GM12878 (cell line): ENCODE measurements around the gene ERN1. TPM values are rescaled to one million over a fixed set of nuclear protein-coding genes. Genes with fewer than 3 reads are reported as not detected.

Experiments
- CEBPB ChIP-seq, 2 experiments: fragments of 150-350 bp in 1 of 2; IDR thresholded peaks; 2 replicates each; pipeline ENCODE4 v1.6.1; 2012 to 2014; ENCODE audit warnings: low read depth in 2 of 2, low read length in 2 of 2, borderline replicate concordance in 1 of 2, inconsistent platforms in 1 of 2
- FOXK2 ChIP-seq: fragments of 450-650 bp; IDR thresholded peaks from 2 replicates; pipeline ENCODE4 v1.6.1; 2017; ENCODE audit warnings: mild to moderate bottlenecking, moderate library complexity
- GATAD2B ChIP-seq: fragments of 450-650 bp; conservative IDR thresholded peaks from 2 replicates; pipeline ENCODE4 v1.6.1; 2017; ENCODE audit warnings: low read depth, mild to moderate bottlenecking, moderate library complexity
- LARP7 ChIP-seq: fragments of 450-650 bp; IDR thresholded peaks from 2 replicates; pipeline ENCODE4 v1.6.1; 2017; ENCODE audit warnings: mild to moderate bottlenecking
- MEF2B ChIP-seq: fragments of 450-650 bp; IDR thresholded peaks from 2 replicates; pipeline ENCODE4 v1.6.1; 2018; ENCODE audit warnings: mild to moderate bottlenecking, moderate library complexity; ENCODE audit not compliant: partially characterized antibody, poor library complexity, severe bottlenecking
- POLR2AphosphoS5 ChIP-seq: IDR thresholded peaks from 2 replicates; pipeline ENCODE4 v1.6.1; 2011; ENCODE audit warnings: mild to moderate bottlenecking, low read length, inconsistent platforms
- RAD21 ChIP-seq: IDR thresholded peaks from 2 replicates; pipeline ENCODE4 v1.6.1; 2011; ENCODE audit warnings: mild to moderate bottlenecking, low read depth, low read length, moderate library complexity; ENCODE audit not compliant: insufficient read depth
- RUNX3 ChIP-seq: IDR thresholded peaks from 2 replicates; pipeline ENCODE4 v1.6.1; 2012; ENCODE audit warnings: low read length, inconsistent platforms
- SMAD5 ChIP-seq: IDR thresholded peaks from 2 replicates; pipeline ENCODE4 v1.6.1; 2016; ENCODE audit warnings: antibody characterized with exemption, low read depth
- SMARCA5 ChIP-seq: fragments of 450-650 bp; IDR thresholded peaks from 2 replicates; pipeline ENCODE4 v1.6.1; 2017; ENCODE audit warnings: mild to moderate bottlenecking
- YY1 ChIP-seq: IDR thresholded peaks from 2 replicates; pipeline ENCODE4 v1.6.1; 2011; ENCODE audit warnings: low read depth, mild to moderate bottlenecking, low read length
- ZBTB33 ChIP-seq: fragments of 450-650 bp; IDR thresholded peaks from 2 replicates; pipeline ENCODE4 v1.6.1; 2017; ENCODE audit warnings: mild to moderate bottlenecking
- ZBTB4 ChIP-seq: fragments of 450-650 bp; formaldehyde crosslinking; IDR thresholded peaks from 2 replicates; pipeline ENCODE4 v1.4.0; 2022; ENCODE audit warnings: mild to moderate bottlenecking, moderate library complexity
- ZNF217 ChIP-seq: fragments of 450-650 bp; IDR thresholded peaks from 2 replicates; pipeline ENCODE4 v1.6.1; 2017; ENCODE audit warnings: antibody characterized with exemption, mild to moderate bottlenecking
- ZNF24 ChIP-seq: fragments of 450-650 bp; IDR thresholded peaks from 2 replicates; pipeline ENCODE4 v1.6.1; 2017; ENCODE audit warnings: antibody characterized with exemption, mild to moderate bottlenecking
- polyA plus RNA-seq, 11 experiments: library from polyadenylated mRNA; depleted of rRNA in 4 of 11; unstranded in 6 of 11; stranded (reverse) in 5 of 11; fragments of >200 nt; fragmentation: Nextera tagmentation in 4 of 11; fragmentation: Illumina TruSeq in 1 of 11; extraction: Ambion mirVana in 4 of 11; extraction: Trizol in 1 of 11; gene quantifications; 1 replicate in 1 of 11; 2 replicates in 10 of 11; pipeline versions ENCODE4 v1.2.1 to v1.2.3, GENCODE V29; 2011 to 2016; ENCODE audit warnings: inconsistent platforms in 2 of 11, missing spikeins in 2 of 11, low read depth in 1 of 11
- total RNA-seq, 4 experiments: library from RNA; depleted of rRNA in 3 of 4; stranded (reverse); fragments of >200 nt in 3 of 4; fragmentation: Illumina TruSeq in 1 of 4; extraction: Trizol in 1 of 4; gene quantifications; 2 replicates each; pipeline versions ENCODE4 v1.2.1 to v1.2.3, GENCODE V29; 2013 to 2021
- TF ChIP-seq, protein P1 (sequence below): IDR thresholded peaks from 2 replicates; pipeline ENCODE4 v1.6.1; 2011; ENCODE audit warnings: low read depth, low read length, improper control_type of control experiment, borderline replicate concordance
- TF ChIP-seq, protein P2 (sequence below): fragments of 150-350 bp; IDR thresholded peaks from 2 replicates; pipeline ENCODE4 v1.6.1; 2016; ENCODE audit warnings: low read depth, low read length
- TF ChIP-seq, protein P3 (sequence below): fragments of 450-650 bp; IDR thresholded peaks from 2 replicates; pipeline ENCODE4 v1.6.1; 2016; ENCODE audit warnings: mild to moderate bottlenecking, moderate library complexity, borderline replicate concordance

ERN1 gene
- total and polyA plus RNA-seq, 10 of the 15 experiments (the other 5 are each of a cell fraction or from before 2014, with no cell fraction given): 2.6 to 19.2 (median 7.6) TPM

DNA sequence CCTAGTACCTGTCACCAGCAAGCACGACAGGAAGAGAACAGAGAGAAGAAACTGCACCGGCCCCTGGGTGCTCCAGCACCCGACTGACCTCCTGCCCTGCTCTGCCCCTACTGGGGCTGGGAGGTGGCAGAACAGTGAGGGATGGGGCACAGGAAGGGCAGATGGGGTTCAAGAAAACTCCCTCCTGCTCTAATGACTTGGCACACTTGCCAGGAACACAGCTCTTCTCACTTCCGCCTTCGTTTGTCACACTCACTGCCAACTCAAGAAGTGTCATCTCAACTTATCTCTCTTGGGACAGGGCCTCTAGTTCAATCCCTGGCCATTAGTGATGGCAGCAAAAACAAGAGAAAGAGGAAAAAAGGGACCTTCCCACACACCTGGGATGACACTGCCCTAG lies 66.9 kb downstream of the ERN1 start (continued):
- TF ChIP-seq ZBTB4 (CRISPR knock-in tag): no peak
- TF ChIP-seq MEF2B: peak; percentile 84
- TF ChIP-seq, protein P1, sequence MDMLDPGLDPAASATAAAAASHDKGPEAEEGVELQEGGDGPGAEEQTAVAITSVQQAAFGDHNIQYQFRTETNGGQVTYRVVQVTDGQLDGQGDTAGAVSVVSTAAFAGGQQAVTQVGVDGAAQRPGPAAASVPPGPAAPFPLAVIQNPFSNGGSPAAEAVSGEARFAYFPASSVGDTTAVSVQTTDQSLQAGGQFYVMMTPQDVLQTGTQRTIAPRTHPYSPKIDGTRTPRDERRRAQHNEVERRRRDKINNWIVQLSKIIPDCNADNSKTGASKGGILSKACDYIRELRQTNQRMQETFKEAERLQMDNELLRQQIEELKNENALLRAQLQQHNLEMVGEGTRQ: no peak
- TF ChIP-seq RAD21: no peak
- TF ChIP-seq SMARCA5: no peak
- TF ChIP-seq YY1: no peak
- TF ChIP-seq, protein P2, sequence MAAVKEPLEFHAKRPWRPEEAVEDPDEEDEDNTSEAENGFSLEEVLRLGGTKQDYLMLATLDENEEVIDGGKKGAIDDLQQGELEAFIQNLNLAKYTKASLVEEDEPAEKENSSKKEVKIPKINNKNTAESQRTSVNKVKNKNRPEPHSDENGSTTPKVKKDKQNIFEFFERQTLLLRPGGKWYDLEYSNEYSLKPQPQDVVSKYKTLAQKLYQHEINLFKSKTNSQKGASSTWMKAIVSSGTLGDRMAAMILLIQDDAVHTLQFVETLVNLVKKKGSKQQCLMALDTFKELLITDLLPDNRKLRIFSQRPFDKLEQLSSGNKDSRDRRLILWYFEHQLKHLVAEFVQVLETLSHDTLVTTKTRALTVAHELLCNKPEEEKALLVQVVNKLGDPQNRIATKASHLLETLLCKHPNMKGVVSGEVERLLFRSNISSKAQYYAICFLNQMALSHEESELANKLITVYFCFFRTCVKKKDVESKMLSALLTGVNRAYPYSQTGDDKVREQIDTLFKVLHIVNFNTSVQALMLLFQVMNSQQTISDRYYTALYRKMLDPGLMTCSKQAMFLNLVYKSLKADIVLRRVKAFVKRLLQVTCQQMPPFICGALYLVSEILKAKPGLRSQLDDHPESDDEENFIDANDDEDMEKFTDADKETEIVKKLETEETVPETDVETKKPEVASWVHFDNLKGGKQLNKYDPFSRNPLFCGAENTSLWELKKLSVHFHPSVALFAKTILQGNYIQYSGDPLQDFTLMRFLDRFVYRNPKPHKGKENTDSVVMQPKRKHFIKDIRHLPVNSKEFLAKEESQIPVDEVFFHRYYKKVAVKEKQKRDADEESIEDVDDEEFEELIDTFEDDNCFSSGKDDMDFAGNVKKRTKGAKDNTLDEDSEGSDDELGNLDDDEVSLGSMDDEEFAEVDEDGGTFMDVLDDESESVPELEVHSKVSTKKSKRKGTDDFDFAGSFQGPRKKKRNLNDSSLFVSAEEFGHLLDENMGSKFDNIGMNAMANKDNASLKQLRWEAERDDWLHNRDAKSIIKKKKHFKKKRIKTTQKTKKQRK: no peak
- no peak for TF ChIP-seq CEBPB (IDR thresholded peaks at IDR 0.05; ENCODE audit: borderline replicate concordance in 1 of 2, low read depth in 2 of 2, low read length in 2 of 2)
- TF ChIP-seq SMAD5: no peak
- TF ChIP-seq POLR2AphosphoS5: no peak
- TF ChIP-seq ZNF24: no peak
- no peak for TF ChIP-seq ZBTB33
- 0 out of 2 replicates have a peak, but pooled peaks have one; percentile 61 for TF ChIP-seq LARP7
- no peak for TF ChIP-seq FOXK2
- TF ChIP-seq GATAD2B: peak; percentile 80
- 0 out of 2 replicates have a peak, but pooled peaks have one; percentile 37 for TF ChIP-seq ZNF217
- TF ChIP-seq, protein P3, sequence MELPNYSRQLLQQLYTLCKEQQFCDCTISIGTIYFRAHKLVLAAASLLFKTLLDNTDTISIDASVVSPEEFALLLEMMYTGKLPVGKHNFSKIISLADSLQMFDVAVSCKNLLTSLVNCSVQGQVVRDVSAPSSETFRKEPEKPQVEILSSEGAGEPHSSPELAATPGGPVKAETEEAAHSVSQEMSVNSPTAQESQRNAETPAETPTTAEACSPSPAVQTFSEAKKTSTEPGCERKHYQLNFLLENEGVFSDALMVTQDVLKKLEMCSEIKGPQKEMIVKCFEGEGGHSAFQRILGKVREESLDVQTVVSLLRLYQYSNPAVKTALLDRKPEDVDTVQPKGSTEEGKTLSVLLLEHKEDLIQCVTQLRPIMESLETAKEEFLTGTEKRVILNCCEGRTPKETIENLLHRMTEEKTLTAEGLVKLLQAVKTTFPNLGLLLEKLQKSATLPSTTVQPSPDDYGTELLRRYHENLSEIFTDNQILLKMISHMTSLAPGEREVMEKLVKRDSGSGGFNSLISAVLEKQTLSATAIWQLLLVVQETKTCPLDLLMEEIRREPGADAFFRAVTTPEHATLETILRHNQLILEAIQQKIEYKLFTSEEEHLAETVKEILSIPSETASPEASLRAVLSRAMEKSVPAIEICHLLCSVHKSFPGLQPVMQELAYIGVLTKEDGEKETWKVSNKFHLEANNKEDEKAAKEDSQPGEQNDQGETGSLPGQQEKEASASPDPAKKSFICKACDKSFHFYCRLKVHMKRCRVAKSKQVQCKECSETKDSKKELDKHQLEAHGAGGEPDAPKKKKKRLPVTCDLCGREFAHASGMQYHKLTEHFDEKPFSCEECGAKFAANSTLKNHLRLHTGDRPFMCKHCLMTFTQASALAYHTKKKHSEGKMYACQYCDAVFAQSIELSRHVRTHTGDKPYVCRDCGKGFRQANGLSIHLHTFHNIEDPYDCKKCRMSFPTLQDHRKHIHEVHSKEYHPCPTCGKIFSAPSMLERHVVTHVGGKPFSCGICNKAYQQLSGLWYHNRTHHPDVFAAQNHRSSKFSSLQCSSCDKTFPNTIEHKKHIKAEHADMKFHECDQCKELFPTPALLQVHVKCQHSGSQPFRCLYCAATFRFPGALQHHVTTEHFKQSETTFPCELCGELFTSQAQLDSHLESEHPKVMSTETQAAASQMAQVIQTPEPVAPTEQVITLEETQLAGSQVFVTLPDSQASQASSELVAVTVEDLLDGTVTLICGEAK: no peak
- 0 out of 2 replicates have a peak, but pooled peaks have one; percentile 6 for TF ChIP-seq RUNX3
